Measurements from ENCODE around the gene USP37.

The USP37 gene

GRCh38 chr2:218577482-218578220 is 9.5 kb upstream of the USP37 start:
- H3K9ac ChIP-seq (ENCODE audit: low read depth, low read length, poor library complexity, severe bottlenecking), result no peak overlapping the region
- H3K79me2 ChIP-seq (ENCODE audit: insufficient read depth, low read length), result peaks cover 91% of the 10 kb centered on the region
- peaks cover 61% of the 10 kb centered on the region for H4K20me1 ChIP-seq (ENCODE audit: insufficient read depth, low read length, poor library complexity, severe bottlenecking)
- no peak overlapping the region for H2AFZ ChIP-seq (ENCODE audit: low read length)
- H3K27me3 ChIP-seq (ENCODE audit: insufficient read depth, low read length, poor library complexity, severe bottlenecking), result no peaks in the 10 kb centered on the region
- no peaks in the 10 kb centered on the region for H3F3A ChIP-seq (ENCODE audit: low read depth)
- TF ChIP-seq EZH2phosphoT487 (IDR thresholded peaks at IDR 0.05; ENCODE audit: borderline replicate concordance), result no peak
- TF ChIP-seq CTCF (conservative IDR thresholded peaks at IDR 0.05; ENCODE audit: low read length), result no peak
- H3K4me2 ChIP-seq (ENCODE audit: low read depth, low read length, poor library complexity, severe bottlenecking), result peak overlapping the region; percentile 32
- peaks cover 26% of the 10 kb centered on the region for H3K4me1 ChIP-seq (ENCODE audit: insufficient read depth, low read length, poor library complexity, severe bottlenecking)
- no peaks in the 10 kb centered on the region for H3K9me3 ChIP-seq (ENCODE audit: insufficient read depth, low read depth, low read length)
- no peak overlapping the region for H3K4me3 ChIP-seq (ENCODE audit: low read length, poor library complexity, severe bottlenecking)
- H3K9me2 ChIP-seq (replicated peaks; ENCODE audit: low read depth, low read length), result no peaks in the 10 kb centered on the region
- H3K36me3 ChIP-seq (ENCODE audit: insufficient read depth, low read length), result peaks cover 24% of the 10 kb centered on the region

GRCh38 chr2:218576854-218577253 is 8.7 kb upstream of the USP37 start:
- Histone ChIP-seq H3K9me2 (replicated peaks; ENCODE audit: low read depth, low read length) (no peaks in the 10 kb centered on the region), H3K79me2 (ENCODE audit: insufficient read depth, low read length) (peaks cover 96% of the 10 kb centered on the region), H3F3A (ENCODE audit: low read depth) (no peaks in the 10 kb centered on the region), H3K27me3 (ENCODE audit: insufficient read depth, low read length, poor library complexity, severe bottlenecking) (no peaks in the 10 kb centered on the region), H3K4me2 (ENCODE audit: low read depth, low read length, poor library complexity, severe bottlenecking) (peak overlapping the region; percentile 32), H3K4me1 (ENCODE audit: insufficient read depth, low read length, poor library complexity, severe bottlenecking) (peaks cover 31% of the 10 kb centered on the region), H3K4me3 (ENCODE audit: low read length, poor library complexity, severe bottlenecking) (no peak overlapping the region), H2AFZ (ENCODE audit: low read length) (no peak overlapping the region), H3K9me3 (ENCODE audit: insufficient read depth, low read depth, low read length) (no peaks in the 10 kb centered on the region), H3K9ac (ENCODE audit: low read depth, low read length, poor library complexity, severe bottlenecking) (no peak overlapping the region), H4K20me1 (ENCODE audit: insufficient read depth, low read length, poor library complexity, severe bottlenecking) (peaks cover 68% of the 10 kb centered on the region), H3K36me3 (ENCODE audit: insufficient read depth, low read length) (peaks cover 18% of the 10 kb centered on the region)
- TF ChIP-seq EZH2phosphoT487 (IDR thresholded peaks at IDR 0.05; ENCODE audit: borderline replicate concordance), result no peak

GRCh38 chr2:218570850-218571249 is 2.7 kb upstream of the USP37 start:
- H3K27me3 ChIP-seq (ENCODE audit: insufficient read depth, low read length, poor library complexity, severe bottlenecking), result no peaks in the 10 kb centered on the region
- peaks cover 43% of the 10 kb centered on the region for H3K4me1 ChIP-seq (ENCODE audit: insufficient read depth, low read length, poor library complexity, severe bottlenecking)
- peaks cover 78% of the 10 kb centered on the region for H4K20me1 ChIP-seq (ENCODE audit: insufficient read depth, low read length, poor library complexity, severe bottlenecking)
- H3K9ac ChIP-seq (ENCODE audit: low read depth, low read length, poor library complexity, severe bottlenecking), result peak overlapping the region; percentile 97
- H3K4me3 ChIP-seq (ENCODE audit: low read length, poor library complexity, severe bottlenecking), result peak overlapping the region; percentile 85
- H3K4me2 ChIP-seq (ENCODE audit: low read depth, low read length, poor library complexity, severe bottlenecking), result peak overlapping the region; percentile 92
- no peaks in the 10 kb centered on the region for H3K9me2 ChIP-seq (replicated peaks; ENCODE audit: low read depth, low read length)
- H3K9me3 ChIP-seq (ENCODE audit: insufficient read depth, low read depth, low read length), result no peaks in the 10 kb centered on the region
- H2AFZ ChIP-seq (ENCODE audit: low read length), result no peak overlapping the region
- peaks cover 96% of the 10 kb centered on the region for H3K79me2 ChIP-seq (ENCODE audit: insufficient read depth, low read length)
- TF ChIP-seq CTCF (conservative IDR thresholded peaks at IDR 0.05; ENCODE audit: low read length) (no peak), EZH2phosphoT487 (IDR thresholded peaks at IDR 0.05; ENCODE audit: borderline replicate concordance) (no peak)
- no peaks in the 10 kb centered on the region; the same call in 1 of the 2 replicates for H3K36me3 ChIP-seq (ENCODE audit: insufficient read depth, low read length)
- no peaks in the 10 kb centered on the region for H3F3A ChIP-seq (ENCODE audit: low read depth)

Data from Loucy (cell line).